ENCODE results near the gene CAMK2N1.

Gene CAMK2N1

GRCh38 chr1:20496241-20496661 is 10.2 kb upstream of the CAMK2N1 start:
- peak; percentile 29 for DNase-seq

- DNase-seq, result no peak
Observed at GRCh38 chr1:20495661-20496060, 9.7 kb upstream of the CAMK2N1 start.

- no peak for DNase-seq
Observed at GRCh38 chr1:20494609-20495311, 8.8 kb upstream of the CAMK2N1 start.

- DNase-seq, result peak; percentile 69
Observed at GRCh38 chr1:20493839-20494608, 8.0 kb upstream of the CAMK2N1 start.

- no peak for DNase-seq
Observed at GRCh38 chr1:20493309-20493708, 7.3 kb upstream of the CAMK2N1 start.

GRCh38 chr1:20492751-20493150 is 6.7 kb upstream of the CAMK2N1 start:
- no peak for DNase-seq

- DNase-seq, result no peak
Observed at GRCh38 chr1:20491866-20492265, 5.9 kb upstream of the CAMK2N1 start.

- no peak for DNase-seq
Observed at GRCh38 chr1:20491178-20491577, 5.2 kb upstream of the CAMK2N1 start.

GRCh38 chr1:20487236-20487590 is 1.2 kb upstream of the CAMK2N1 start:
- no peak for DNase-seq

GRCh38 chr1:20486457-20487235 is 636 bp upstream of the CAMK2N1 start:
- peak; percentile 17 for DNase-seq

- no peak for DNase-seq
Observed at GRCh38 chr1:20484519-20485462, 1.2 kb downstream of the CAMK2N1 start.

GRCh38 chr1:20483833-20484518 is 2.0 kb downstream of the CAMK2N1 start:
- DNase-seq, result no peak

- no peak for DNase-seq
Observed at GRCh38 chr1:20483098-20483832, 2.7 kb downstream of the CAMK2N1 start.

GRCh38 chr1:20481643-20482498 is 4.1 kb downstream of the CAMK2N1 start:
- no peak for DNase-seq

GRCh38 chr1:20480951-20481617 is 4.9 kb downstream of the CAMK2N1 start:
- no peak for DNase-seq

GRCh38 chr1:20480243-20480944 is 5.6 kb downstream of the CAMK2N1 start:
- no peak for DNase-seq

- no peak for DNase-seq
Observed at GRCh38 chr1:20479840-20480239, 6.2 kb downstream of the CAMK2N1 start.

GRCh38 chr1:20478057-20478635 is 7.9 kb downstream of the CAMK2N1 start:
- no peak for DNase-seq
